ENCODE data around the gene ICAM5.

The ICAM5 gene

GRCh38 chr19:10344780-10345179 lies 55.0 kb downstream of the ICAM5 start:
- peak; percentile 18 for DNase-seq (ENCODE audit: low spot score)
